NK-92 treated with Interleukin-12 subunit alpha and Interleukin-12 subunit beta, amount 100 ng/mL, for 24 hours (cell line): ENCODE data around the gene FAT3.

Experiments used
- DNase-seq: peaks from one replicate; lab custom pipeline; 2025; lab: John Stamatoyannopoulos, UW

Gene FAT3

DNA sequence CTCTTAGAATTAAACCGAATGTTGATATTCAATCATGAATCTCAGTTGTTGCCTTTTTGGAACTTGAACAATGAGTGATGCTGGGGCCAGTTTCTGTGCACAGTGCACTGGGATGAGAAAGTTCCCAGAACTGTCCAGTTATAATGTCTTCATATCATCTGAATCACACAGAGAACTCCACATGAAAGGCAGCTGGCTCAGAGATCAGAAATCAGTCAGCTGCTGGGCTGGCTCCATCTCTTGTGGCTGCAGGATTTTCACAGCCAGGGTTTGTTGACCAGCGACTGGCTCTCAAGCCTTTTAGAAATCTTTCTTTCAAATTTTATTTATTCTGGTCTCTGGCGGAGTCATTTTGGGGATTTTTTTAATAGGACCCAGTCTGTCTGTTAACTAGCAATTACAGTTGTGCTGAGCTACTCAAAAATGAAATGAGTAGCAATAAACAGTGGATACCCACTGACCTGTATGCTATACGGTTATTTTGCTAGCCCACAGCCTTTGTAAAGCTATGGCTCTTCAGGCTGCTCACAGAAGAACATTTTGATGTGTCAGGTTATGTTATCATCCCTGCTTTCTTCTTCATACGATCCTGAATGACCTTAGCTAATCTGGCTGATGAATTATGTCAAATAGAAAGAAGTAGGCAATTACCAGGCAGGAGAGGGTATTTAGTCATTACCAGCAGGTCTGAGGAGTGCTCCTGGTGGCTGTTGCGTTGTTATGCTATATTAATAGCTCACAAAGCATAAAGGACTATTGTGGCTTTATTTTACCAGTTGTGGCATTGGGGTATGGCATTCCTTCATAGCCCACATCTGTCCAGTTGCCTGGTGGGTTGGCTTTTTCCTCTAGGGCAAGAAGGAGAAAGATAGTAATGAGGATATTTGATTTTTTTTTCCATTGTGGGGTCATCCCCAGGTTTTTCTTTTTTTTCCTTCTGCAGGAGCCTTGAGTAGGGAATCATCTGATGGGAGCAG lies 3.6 kb downstream of the FAT3 start:
- no peak for DNase-seq

DNA sequence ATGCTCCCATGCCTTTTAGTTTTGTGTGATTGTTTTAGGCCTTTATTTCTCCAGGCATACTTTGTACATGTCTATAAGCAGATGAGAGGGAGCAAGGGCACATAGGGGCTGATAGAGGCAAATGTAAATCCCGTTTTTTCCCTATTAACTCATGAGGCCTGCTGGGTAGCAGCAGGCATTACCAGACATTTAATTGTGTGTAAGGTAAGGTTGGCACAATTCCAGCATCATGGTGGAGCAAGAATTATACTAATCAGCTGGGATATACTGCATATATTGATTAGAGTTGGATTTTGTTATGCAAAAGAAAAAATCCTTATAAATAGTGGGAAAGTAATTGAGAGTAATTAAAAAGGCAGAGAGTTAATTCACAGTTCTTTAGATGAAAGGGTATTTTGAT lies 12.2 kb downstream of the FAT3 start:
- no peak for DNase-seq

DNA sequence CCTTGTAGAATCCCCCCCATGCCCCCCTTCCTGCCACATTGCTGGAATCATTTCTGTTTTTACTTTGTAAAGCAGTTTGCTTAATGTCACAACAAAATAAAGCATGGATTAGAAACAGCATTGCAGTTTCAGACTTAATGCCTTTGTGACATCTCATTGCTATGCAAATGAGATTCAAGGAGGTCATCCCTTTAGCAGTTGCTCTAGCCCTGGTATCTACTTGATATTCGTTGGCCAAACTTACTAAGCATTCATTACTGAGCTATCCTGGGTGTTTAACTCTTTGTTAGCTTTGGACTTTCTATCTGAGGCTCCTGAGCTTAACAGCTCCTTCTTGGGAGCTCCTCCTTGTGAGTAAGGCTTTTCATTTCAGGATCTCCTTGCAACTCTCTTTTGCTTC lies 16.3 kb downstream of the FAT3 start:
- no peak for DNase-seq

DNA sequence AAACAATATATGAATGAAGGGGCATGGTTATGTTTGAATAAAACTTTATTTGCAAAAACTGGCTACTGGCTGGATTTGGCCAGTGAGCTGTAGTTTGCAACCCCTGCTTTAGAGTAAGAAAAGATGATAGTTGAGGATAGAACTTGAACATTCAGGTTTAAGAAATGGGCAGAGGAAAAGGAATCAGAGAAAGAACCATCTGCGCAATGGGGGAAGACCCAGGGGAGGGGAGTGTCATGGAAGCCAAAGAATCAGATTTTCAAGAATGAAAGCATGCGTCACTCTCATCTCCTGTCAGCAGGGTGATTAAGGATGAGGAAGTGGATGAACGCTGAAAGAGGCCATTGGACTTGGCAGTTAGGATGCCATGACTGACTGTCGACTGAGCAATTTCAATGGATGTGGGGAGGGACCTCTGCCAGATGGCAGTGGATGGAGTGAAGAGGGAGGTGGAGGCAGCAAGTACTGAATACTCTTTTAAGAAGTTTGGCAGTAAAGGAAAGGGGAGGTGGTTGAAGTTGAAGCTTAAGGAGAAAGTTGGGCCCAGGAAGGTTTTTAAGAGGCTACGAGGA lies 21.2 kb downstream of the FAT3 start:
- DNase-seq, result no peak

DNA sequence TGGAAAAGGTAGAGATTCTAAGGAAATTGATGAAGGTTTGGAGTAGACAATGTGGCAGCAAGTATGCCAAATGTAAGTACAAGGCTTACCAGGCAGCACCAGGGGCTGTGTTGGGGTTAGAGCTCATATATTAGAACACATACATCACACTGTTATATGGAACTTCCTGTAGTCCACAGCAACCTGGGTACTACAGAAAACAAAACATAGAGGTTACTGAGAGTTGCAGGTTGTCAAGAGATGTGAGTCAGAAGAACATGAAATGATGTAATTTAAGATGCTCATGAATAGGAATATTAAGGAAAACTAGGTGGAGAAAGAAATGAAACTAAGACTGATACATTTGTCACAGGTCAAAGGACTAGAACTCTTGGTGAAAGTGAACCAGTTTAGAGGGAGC lies 22.0 kb downstream of the FAT3 start:
- DNase-seq, result no peak

DNA sequence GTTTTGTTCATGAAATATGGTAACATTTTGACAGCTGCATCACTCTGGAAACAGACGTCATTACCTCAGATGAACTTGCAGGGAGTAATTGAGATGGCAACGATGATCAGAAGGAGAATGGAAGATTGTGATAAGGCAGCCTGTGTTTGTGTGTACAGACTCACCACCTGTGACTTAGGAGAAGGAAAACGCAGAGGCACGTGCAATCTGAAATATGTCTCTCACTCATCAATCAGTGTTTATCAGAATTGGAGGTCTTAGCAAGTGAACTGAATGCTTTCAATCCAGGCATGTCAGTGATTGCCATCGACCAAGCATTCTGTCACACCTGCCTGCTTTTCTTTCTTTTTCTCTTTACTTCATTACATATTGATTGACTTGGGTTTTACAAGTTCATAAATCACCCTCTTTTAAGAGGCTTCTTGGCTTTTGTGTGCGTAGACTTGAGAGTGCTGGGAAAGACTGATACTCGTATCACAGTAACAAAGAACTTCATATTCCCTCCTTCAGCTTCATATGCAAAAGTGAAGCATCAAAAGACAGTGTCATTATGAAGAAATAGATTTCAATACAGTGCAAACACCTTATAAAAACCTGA lies 24.6 kb downstream of the FAT3 start:
- DNase-seq, result no peak

DNA sequence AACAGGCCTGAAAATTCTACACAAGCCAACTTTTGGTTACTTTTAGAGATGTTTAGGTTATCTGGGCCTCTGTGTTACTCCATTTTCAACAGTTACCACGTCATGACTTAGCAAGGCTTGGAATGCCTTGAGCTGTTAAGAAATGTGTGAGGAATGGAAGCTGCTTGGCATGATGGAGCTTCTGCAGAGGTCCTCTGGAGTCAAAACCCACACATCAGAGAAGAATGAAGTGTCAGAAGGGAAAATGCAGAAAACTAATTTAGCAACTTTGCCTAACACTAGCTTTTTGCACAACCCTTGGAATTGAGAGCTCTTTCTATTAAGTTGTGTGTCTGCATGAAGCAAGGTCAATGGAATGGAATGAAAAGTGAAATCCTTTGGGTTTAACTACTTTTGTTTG lies 27.4 kb downstream of the FAT3 start:
- DNase-seq, result no peak

DNA sequence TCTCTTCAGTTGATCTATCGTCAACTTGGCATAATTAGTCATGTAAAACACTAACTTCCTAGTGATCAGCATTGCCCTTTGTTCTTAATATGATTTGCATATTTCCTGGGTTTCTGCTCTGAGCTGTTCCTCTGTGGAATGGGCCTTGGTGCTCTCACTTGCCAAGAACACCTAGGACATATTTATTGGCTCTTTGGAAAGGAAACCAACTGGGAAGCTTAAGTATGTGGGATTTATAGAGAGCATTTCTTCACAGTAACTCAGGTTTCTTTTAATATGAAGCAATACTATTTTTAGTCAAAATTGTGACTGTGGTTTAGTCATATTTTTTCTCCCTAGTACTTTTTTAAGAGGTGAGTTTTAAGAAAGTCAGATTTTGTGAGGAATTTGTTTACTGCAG lies 28.8 kb downstream of the FAT3 start:
- no peak for DNase-seq

DNA sequence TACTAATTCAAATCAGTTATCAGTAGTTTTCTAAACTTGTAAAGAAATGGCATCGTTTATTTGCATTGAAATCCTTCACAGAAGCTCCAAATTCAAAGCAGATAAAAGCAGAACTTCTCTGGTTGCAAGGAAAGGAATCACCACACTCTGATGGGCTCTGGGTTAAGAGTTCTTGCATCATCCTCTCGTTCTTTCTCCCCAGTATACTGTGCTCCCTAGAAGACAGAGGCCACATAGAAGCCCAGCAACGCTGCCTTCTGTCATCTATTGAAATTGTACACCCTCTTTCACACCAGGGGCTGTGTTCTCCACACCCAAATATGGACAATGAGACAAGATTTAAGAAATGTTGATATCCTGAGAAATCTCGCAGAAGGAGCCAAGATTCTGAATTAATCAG lies 29.3 kb downstream of the FAT3 start:
- DNase-seq, result no peak

DNA sequence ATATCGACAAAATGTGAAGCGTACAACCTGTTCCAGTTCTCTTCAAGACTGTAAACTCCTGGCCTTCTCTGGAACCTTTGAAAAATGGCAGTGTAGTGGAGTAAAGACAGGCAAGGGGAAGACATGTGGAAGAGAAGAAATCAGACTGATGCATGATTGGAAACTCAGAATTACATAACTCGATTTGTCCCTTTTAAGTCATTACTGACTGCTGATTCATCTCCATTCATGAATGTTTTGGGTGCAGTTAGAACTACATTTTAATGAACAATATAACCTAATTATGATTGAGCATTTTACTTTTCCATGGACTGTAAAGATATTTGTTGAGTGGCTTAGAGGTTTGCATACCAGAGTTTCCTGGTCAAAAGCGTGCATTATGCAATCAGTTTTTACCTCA lies 32.9 kb downstream of the FAT3 start:
- DNase-seq, result no peak

DNA sequence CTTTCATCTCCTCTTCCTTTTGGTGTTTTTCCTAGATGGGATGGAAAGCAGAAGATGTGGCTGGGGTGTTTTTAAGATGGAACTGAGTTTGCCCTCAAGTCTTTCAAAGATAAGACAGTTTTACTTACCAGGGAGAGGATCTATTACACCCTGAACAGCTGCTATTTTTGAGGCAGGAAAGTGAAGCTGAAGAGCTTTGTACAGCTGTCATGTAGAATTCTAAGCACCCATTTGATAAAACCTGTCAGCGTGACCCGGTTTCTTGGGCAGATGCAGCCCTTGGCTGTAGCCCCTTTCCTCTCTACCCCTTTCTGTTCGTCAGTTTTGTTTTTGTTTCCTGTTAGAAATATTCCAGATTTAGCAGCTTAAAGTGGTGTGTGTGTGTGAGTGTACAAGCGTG lies 35.2 kb downstream of the FAT3 start:
- DNase-seq, result no peak

DNA sequence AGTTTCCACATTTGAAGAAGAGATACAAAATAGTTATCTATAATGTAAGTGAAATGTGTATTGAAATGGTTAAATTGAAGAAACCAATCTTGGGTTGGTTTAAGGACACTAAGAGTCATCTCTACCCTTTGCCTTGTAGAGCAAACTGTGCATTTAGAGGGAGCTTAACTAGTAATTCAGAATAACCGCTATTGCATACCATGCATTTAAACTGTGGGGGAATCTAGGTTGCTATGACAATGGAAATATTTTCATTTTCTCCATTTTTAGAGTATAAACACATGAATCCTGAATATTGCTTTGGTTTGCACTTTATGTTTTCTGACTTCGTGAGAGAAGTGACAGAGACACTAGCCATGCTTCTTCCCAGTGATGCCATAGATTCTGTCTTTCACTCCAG lies 39.7 kb downstream of the FAT3 start:
- no peak for DNase-seq

DNA sequence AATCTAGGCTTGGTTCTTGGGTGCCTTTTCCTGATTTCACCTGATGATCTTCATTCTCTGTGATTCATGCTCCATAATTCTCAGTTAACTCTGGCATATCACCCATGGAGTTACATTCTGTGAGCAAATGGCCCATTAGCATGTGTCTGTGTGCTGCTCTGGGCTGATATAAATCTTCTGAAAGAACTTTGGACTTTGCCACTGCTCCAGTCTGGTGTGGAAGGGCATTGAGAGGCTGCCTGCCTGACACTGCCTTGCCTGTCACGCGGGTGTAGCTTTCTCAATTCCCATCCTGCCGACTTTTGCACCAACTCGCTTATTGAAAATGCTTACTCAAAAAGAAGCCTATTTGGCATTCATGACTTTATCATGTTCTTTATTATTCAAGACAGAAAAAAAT lies 42.2 kb downstream of the FAT3 start:
- DNase-seq, result no peak

DNA sequence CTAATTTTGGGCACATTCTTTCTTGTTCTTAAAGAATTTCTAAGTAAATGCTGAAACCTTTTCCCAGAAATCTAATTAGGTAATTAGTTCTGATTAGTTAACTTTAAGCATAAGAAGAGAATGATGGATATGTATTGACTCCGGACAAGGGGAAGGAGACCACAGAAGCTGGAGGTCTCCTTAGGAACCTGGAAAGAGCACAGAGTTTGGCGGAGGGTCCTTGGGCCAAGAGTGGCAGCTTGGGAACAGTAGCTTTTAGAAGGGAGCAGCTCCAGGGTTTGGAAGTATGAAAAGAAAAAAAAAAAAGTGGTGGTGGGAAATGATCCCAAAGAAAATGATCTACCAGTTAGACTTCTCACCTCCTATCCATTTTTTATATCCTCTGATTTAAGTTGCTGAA lies 42.7 kb downstream of the FAT3 start:
- no peak for DNase-seq

DNA sequence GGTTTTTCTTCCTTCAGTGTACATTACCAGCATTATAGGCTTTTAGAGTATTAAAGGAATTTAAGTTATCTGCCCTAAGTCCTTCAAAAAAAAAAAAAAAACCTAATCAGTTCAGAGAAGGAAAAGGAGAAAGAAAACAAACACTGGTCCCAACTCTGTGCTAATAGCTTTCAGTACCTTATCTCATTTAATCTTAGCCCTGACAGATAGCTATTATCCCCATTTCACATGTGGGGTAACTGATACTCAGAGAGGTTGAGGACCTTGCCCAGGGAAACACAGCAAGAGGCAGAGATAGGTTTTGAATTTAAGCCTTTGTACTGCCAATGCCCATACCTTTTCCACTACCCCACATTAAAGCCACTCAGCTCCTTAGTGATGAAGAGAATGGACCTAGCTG lies 43.4 kb downstream of the FAT3 start:
- no peak for DNase-seq

DNA sequence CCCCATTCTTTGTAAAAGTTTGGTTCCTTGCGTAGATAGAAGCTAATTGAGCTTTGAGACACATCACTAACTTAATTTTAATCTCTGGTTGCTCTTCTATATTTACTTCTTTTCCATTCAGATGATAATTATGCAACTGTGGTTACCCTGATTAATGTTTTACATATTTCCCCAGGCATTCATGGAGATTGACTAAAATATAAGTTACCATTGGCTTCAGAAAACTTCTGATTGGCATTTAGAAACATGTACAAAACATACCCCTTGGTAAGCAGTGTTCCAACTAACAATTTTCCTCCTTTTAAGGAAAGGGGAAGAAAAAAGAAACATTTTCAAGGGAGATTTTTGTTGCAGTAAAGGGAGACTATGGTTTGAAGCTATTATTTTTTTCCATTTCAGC lies 43.9 kb downstream of the FAT3 start:
- DNase-seq, result no peak

DNA sequence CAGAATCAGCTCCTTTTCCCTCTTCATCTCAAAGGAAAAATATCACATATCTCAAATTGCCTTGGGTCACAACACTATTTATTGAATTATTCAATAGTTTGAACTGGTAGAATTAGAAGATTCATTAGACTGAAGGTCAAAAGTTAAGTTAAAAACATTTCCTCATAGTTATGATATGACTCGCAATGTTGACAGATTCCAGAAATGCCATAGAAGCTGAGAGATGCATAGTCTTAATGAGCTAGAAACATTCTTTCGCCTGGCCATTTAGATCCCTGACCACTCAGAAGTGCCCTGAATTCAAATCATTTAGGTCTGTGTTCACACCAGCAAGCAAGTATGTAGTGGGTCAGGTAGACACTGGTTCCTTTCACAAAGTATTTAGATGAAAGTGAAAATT lies 44.4 kb downstream of the FAT3 start:
- DNase-seq, result no peak

DNA sequence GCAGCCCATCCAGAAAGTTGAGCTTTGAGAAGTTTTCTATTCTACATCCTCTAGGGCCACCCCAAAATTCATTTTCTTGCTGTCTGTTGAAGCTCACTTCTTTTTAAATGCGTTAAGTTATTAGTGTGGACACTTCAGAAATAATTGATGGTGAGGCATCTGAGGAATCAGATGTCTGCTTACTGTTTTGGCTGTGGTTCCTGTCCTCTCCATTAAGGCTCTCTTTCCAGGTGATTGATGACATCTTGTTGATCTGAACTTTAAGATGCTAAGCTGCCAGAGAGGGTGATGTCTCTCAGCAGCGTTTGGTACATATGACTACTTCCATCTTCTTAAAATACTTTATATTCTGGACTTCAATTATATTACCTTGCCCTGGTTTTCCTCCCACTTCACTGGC lies 45.2 kb downstream of the FAT3 start:
- DNase-seq, result no peak

DNA sequence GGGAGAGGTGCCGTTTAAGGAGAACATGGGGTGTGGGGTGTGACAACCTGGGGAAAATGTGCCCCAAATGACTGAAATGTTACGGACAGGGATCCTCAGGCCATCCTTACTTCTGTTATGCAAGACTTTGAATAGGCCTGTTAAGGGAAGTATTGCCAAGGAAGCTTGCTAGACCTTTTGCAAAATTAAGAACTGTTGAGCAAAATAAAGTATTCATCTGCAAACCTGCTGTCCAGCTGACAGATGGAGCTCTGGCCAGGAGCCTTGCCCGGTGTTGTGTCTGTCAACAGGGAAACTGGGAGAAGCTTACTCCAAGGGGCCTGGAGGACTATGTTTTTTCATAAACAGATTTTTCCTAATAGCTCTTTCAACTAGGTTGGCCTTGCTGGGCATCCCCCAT lies 48.0 kb downstream of the FAT3 start:
- DNase-seq, result no peak
